H9 (cell line): ENCODE measurements around the gene GABRD. TPM values are rescaled to one million over a fixed set of nuclear protein-coding genes. Genes with fewer than 3 reads are reported as not detected.

ENCODE experiments used
- DNase-seq: peaks from one replicate; pipeline ENCODE4 v3.0.0-alpha.2; 2017
- H2AFZ ChIP-seq: one replicate; pipeline ENCODE4 v1.6.1; 2013; ENCODE audit warnings: mild to moderate bottlenecking, low read length, control low read depth, moderate library complexity
- H2AK5ac ChIP-seq: 2 replicates; pipeline ENCODE4 v1.6.1; 2013; ENCODE audit warnings: low read length, control low read depth, mixed read lengths; ENCODE audit not compliant: insufficient read length
- H2BK120ac ChIP-seq: one replicate; pipeline ENCODE4 v1.6.1; 2013; ENCODE audit warnings: low read depth, mild to moderate bottlenecking, low read length, control low read depth, inconsistent platforms; ENCODE audit not compliant: poor library complexity, severe bottlenecking
- H2BK12ac ChIP-seq: 2 replicates; pipeline ENCODE4 v1.6.1; 2013; ENCODE audit warnings: low read length, control low read depth, mixed read lengths, low read depth; ENCODE audit not compliant: insufficient read length
- H2BK15ac ChIP-seq: 2 replicates; pipeline ENCODE4 v1.6.1; 2013; ENCODE audit warnings: low read depth, low read length, control low read depth
- H2BK20ac ChIP-seq: one replicate; pipeline ENCODE4 v1.6.1; 2013; ENCODE audit warnings: low read depth, mild to moderate bottlenecking, low read length, control low read depth, inconsistent platforms; ENCODE audit not compliant: poor library complexity, severe bottlenecking
- H2BK5ac ChIP-seq: 2 replicates; pipeline ENCODE4 v1.6.1; 2013; ENCODE audit warnings: low read length, control low read depth, mixed read lengths; ENCODE audit not compliant: insufficient read length
- H3K14ac ChIP-seq: 2 replicates; pipeline ENCODE4 v1.6.1; 2013; ENCODE audit warnings: low read length, control low read depth; ENCODE audit not compliant: insufficient read depth
- H3K18ac ChIP-seq: 2 replicates; pipeline ENCODE4 v1.6.1; 2013; ENCODE audit warnings: low read depth, mild to moderate bottlenecking, mixed read lengths, low read length, control low read depth; ENCODE audit not compliant: insufficient read length
- H3K23ac ChIP-seq: 2 replicates; pipeline ENCODE4 v1.6.1; 2013; ENCODE audit warnings: low read length, control low read depth, mixed read lengths, low read depth; ENCODE audit not compliant: insufficient read length
- H3K23me2 ChIP-seq: 2 replicates; pipeline ENCODE4 v1.6.1; 2013; ENCODE audit warnings: low read depth, mild to moderate bottlenecking, mixed read lengths, low read length, control low read depth; ENCODE audit not compliant: insufficient read length, poor library complexity, severe bottlenecking
- H3K27ac ChIP-seq: 2 replicates; pipeline ENCODE4 v1.5.1; 2013; ENCODE audit warnings: low read length, control low read depth, mixed read lengths, low read depth; ENCODE audit not compliant: insufficient read length
- H3K27me3 ChIP-seq: 2 replicates; pipeline ENCODE4 v1.6.1; 2013; ENCODE audit warnings: low read length, control low read depth, inconsistent platforms; ENCODE audit not compliant: insufficient read depth
- H3K4ac ChIP-seq: 2 replicates; pipeline ENCODE4 v1.6.1; 2013; ENCODE audit warnings: low read depth, mild to moderate bottlenecking, control low read depth, inconsistent platforms, low read length, moderate library complexity
- H3K4me1 ChIP-seq: 2 replicates; pipeline ENCODE4 v1.6.1; 2013; ENCODE audit warnings: low read length, control low read depth, inconsistent platforms; ENCODE audit not compliant: insufficient read depth
- H3K4me2 ChIP-seq: 2 replicates; pipeline ENCODE4 v1.6.1; 2013; ENCODE audit warnings: low read length, control low read depth, mixed read lengths; ENCODE audit not compliant: insufficient read length, insufficient read depth
- H3K56ac ChIP-seq: 2 replicates; pipeline ENCODE4 v1.6.1; 2013; ENCODE audit warnings: low read depth, mild to moderate bottlenecking, mixed read lengths, low read length, control low read depth; ENCODE audit not compliant: insufficient read length
- H3K79me1 ChIP-seq: 2 replicates; pipeline ENCODE4 v1.6.1; 2013; ENCODE audit warnings: low read depth, mild to moderate bottlenecking, moderate library complexity, low read length, control low read depth, inconsistent platforms; ENCODE audit not compliant: insufficient read depth, poor library complexity, severe bottlenecking
- H3K79me2 ChIP-seq: 2 replicates; pipeline ENCODE4 v1.6.1; 2013; ENCODE audit warnings: low read length, control low read depth, inconsistent platforms; ENCODE audit not compliant: insufficient read depth
- H3K9ac ChIP-seq: 2 replicates; pipeline ENCODE4 v1.6.1; 2013; ENCODE audit warnings: low read length, control low read depth, mixed read lengths; ENCODE audit not compliant: insufficient read length; ENCODE audit errors: extremely low read depth
- H3K9me3 ChIP-seq: one replicate; pipeline ENCODE4 v1.6.1; 2013; ENCODE audit warnings: low read depth, low read length, inconsistent platforms; ENCODE audit not compliant: control insufficient read depth
- H3T11ph ChIP-seq: one replicate; pipeline ENCODE4 v1.6.1; 2013; ENCODE audit warnings: mild to moderate bottlenecking, low read length, control low read depth, inconsistent platforms
- H4K20me1 ChIP-seq: one replicate; pipeline ENCODE4 v1.6.1; 2013; ENCODE audit not compliant: control insufficient read depth, insufficient read length, insufficient read depth
- H4K5ac ChIP-seq: 2 replicates; pipeline ENCODE4 v1.6.1; 2013; ENCODE audit warnings: low read depth, mild to moderate bottlenecking, mixed read lengths, low read length, control low read depth; ENCODE audit not compliant: insufficient read length
- H4K8ac ChIP-seq: replicated peaks from 2 replicates; pipeline ENCODE4 v1.6.1; 2013; ENCODE audit warnings: low read length, control low read depth, mixed read lengths, low read depth; ENCODE audit not compliant: insufficient read length
- H4K91ac ChIP-seq: 2 replicates; pipeline ENCODE4 v1.6.1; 2013; ENCODE audit warnings: low read depth, mild to moderate bottlenecking, moderate library complexity, mixed read lengths, low read length, control low read depth; ENCODE audit not compliant: insufficient read length
- H3K27ac Mint-ChIP-seq, 3 experiments: 2 replicates in 2 of 3; 3 replicates in 1 of 3; pipeline ENCODE4 v1.8.0; 2020 to 2021; ENCODE audit warnings: mixed read lengths in 3 of 3, mild to moderate bottlenecking in 1 of 3, moderate library complexity in 1 of 3
- H3K27me3 Mint-ChIP-seq: 2 replicates; pipeline ENCODE4 v1.8.0; 2021; ENCODE audit warnings: low read depth, mild to moderate bottlenecking, moderate library complexity, mixed read lengths
- H3K36me3 Mint-ChIP-seq, 3 experiments: 2 replicates in 2 of 3; 3 replicates in 1 of 3; pipeline ENCODE4 v1.8.0; 2020 to 2021; ENCODE audit warnings: low read depth in 3 of 3, mixed read lengths in 3 of 3; ENCODE audit not compliant: insufficient read depth in 1 of 3
- H3K4me1 Mint-ChIP-seq, 2 experiments: 2 replicates each; pipeline ENCODE4 v1.8.0; 2020; ENCODE audit warnings: mixed read lengths in 2 of 2
- H3K4me3 Mint-ChIP-seq, 2 experiments: 2 replicates in 1 of 2; 3 replicates in 1 of 2; pipeline ENCODE4 v1.8.0; 2020 to 2021; ENCODE audit warnings: mild to moderate bottlenecking in 2 of 2, mixed read lengths in 2 of 2, moderate library complexity in 1 of 2
- H3K9me3 Mint-ChIP-seq, 2 experiments: 2 replicates in 1 of 2; 3 replicates in 1 of 2; pipeline ENCODE4 v1.8.0; 2020; ENCODE audit warnings: mild to moderate bottlenecking in 2 of 2, mixed read lengths in 2 of 2, moderate library complexity in 1 of 2
- CTCF ChIP-seq: fragments of 200-600 bp; sonication (generic); conservative IDR thresholded peaks from 3 replicates; pipeline ENCODE4 v1.8.0; 2021; ENCODE audit warnings: antibody characterized with exemption, mild to moderate bottlenecking
- WGBS: extraction: QIAGEN DNeasy Blood & Tissue Kit; methylation state at CpG from one replicate; pipeline ENCODE4 v1.1.7; 2013; ENCODE audit warnings: missing lambda C conversion rate, low lambda C conversion rate, mixed read lengths; ENCODE audit not compliant: insufficient read length; ENCODE audit errors: extremely low coverage; 5-methylcytosine and 5-hydroxymethylcytosine counted together
- total RNA-seq: library from RNA; stranded (reverse); gene quantifications from 2 replicates; pipeline ENCODE4 v1.2.1, GENCODE V29; 2021

GABRD gene
- total RNA-seq, 1 experiment from 2014 or later: 0.59 TPM

DNA sequence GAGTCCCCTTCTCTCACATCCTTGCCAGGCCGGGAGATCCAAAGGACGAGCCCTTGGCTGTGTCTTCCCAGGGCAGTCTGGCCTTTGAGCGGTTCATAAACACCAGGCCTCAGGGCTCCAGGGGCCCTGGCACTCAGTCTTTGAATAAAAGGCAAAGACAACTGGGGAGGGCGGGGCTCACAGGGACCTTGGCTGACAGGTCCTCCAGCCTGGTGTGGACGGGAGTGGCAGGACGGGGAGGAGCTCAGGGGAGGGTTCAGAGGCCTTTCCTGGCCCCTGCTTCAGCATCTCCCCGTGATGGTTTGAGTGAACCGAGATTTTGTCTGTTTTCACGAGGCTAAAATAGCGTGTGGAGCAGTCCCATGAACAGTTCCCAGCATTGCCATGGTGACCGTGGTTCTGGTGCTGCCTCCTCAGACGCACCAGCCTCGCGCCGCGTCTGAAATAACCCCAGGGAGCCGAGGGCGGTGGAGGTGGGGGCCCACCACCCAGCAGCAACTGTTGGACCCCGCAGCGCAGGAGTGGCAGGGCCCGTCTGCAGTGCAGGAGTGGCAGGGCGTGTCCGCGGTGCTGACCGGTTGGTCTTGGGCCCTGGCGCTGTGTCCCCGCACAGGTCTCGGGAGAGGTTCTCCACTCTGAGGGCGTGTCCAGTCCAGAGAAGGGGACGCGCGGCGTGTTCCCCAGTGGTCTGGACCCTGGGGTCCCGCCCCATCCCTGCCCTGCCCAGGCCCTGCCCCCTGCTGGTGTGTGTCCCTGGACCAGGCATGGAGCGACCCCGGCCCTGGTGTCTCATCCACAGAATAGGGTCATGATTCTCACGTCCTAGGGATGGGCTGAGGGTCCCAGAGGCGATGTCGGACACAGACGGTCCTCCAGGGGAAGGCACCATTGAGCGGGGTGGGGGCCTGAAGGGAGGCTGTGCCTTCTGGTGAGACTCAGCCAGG lies 24.0 kb downstream of the GABRD start:
- Mint-ChIP-seq H3K36me3 (no peaks in the 10 kb centered on the region), H3K4me1 (peaks cover 5 to 21% of the 10 kb centered on the region in 2 experiments), H3K9me3 (peaks cover 0 to 3% of the 10 kb centered on the region in 2 experiments; a peak in 2 of 5 replicates), H3K27me3 (peaks cover 11% of the 10 kb centered on the region), H3K4me3 (no peak overlapping the region), H3K27ac (no peak overlapping the region)
- Histone ChIP-seq H3K23me2 (peaks cover 3% of the 10 kb centered on the region), H3K4ac (no peak overlapping the region), H4K91ac (no peak overlapping the region), H2BK120ac (no peak overlapping the region), H2BK15ac (no peak overlapping the region), H3K27me3 (no peaks in the 10 kb centered on the region), H3K27ac (no peak overlapping the region), H3K14ac (no peak overlapping the region; the same call in 1 of the 2 replicates), H3K23ac (no peak overlapping the region), H2AFZ (no peak overlapping the region), H4K8ac (no peak overlapping the region), H3T11ph (no peak overlapping the region), H3K9ac (no peak overlapping the region), H2AK5ac (no peak overlapping the region), H3K18ac (no peak overlapping the region), H4K5ac (no peak overlapping the region), H3K4me2 (no peak overlapping the region), H3K9me3 (no peaks in the 10 kb centered on the region), H2BK12ac (no peak overlapping the region), H3K56ac (no peak overlapping the region), H2BK20ac (no peak overlapping the region), H4K20me1 (no peaks in the 10 kb centered on the region), H3K79me2 (no peaks in the 10 kb centered on the region), H2BK5ac (no peak overlapping the region), H3K4me1 (no peaks in the 10 kb centered on the region), H3K79me1 (no peaks in the 10 kb centered on the region)
- no CpG with 5 or more reads among the region's 41 CpGs for WGBS
- no peak; the same call in 2 of the 3 replicates for TF ChIP-seq CTCF
- DNase-seq: no peak
